IMR-90 (cell line): ENCODE measurements around the gene ITK. TPM values are rescaled to one million over a fixed set of nuclear protein-coding genes. Genes with fewer than 3 reads are reported as not detected.

ENCODE experiments used
- ATAC-seq: fragments of 200-7000 bp; cut with Tn5 transposase; 2 replicates; pipeline ENCODE4 v1.9.1; 2020; ENCODE audit warnings: low read depth, mild to moderate bottlenecking, moderate library complexity
- BruUV-seq: library from RNA; stranded (reverse); fragments of 400-500 nt; replicated peaks from 2 replicates; lab custom pipeline; 2021; lab: Mats Ljungman, UMichigan
- CTCF ChIA-PET: fragments of 300-600 bp; formaldehyde crosslinking; extraction: SDS; loops from one replicate; lab custom pipeline; 2021; ENCODE audit warnings: antibody characterized with exemption; lab: Yijun Ruan, JAX
- POLR2A ChIA-PET: fragments of 300-600 bp; sonication (Branson Sonifier 250); formaldehyde crosslinking; loops from one replicate; lab custom pipeline; 2022; ENCODE audit warnings: antibody characterized with exemption; ENCODE audit not compliant: unreplicated experiment; lab: Charles Lee
- DNase-seq: peaks from one replicate; pipeline ENCODE4 v3.0.0; 2013
- H2AFZ ChIP-seq: replicated peaks from 2 replicates; pipeline ENCODE3; 2013; ENCODE audit warnings: low read length, mild to moderate bottlenecking; ENCODE audit not compliant: poor library complexity
- H2AK5ac ChIP-seq: 2 replicates; pipeline ENCODE4 v1.6.1; 2013; ENCODE audit warnings: low read depth, low read length, inconsistent platforms
- H2AK9ac ChIP-seq: replicated peaks from 2 replicates; pipeline ENCODE3; 2013; ENCODE audit warnings: mild to moderate bottlenecking, low read depth, low read length, moderate library complexity; ENCODE audit not compliant: poor library complexity
- H2BK120ac ChIP-seq: 2 replicates; pipeline ENCODE4 v1.6.1; 2013; ENCODE audit warnings: low read depth, low read length, inconsistent platforms
- H2BK15ac ChIP-seq: 3 replicates; pipeline ENCODE4 v1.6.1; 2013; ENCODE audit warnings: low read depth, low read length, inconsistent platforms
- H2BK20ac ChIP-seq: 2 replicates; pipeline ENCODE4 v1.6.1; 2013; ENCODE audit warnings: low read depth, mild to moderate bottlenecking, inconsistent platforms, low read length, moderate library complexity
- H2BK5ac ChIP-seq: 2 replicates; pipeline ENCODE4 v1.6.1; 2013; ENCODE audit warnings: mild to moderate bottlenecking, low read depth, low read length, inconsistent platforms; ENCODE audit not compliant: poor library complexity, severe bottlenecking
- H3K14ac ChIP-seq: replicated peaks from 2 replicates; pipeline ENCODE4 v1.6.1; 2013; ENCODE audit warnings: low read depth, low read length, inconsistent platforms
- H3K18ac ChIP-seq: 2 replicates; pipeline ENCODE4 v1.6.1; 2013; ENCODE audit warnings: low read depth, low read length, control low read depth
- H3K23ac ChIP-seq: 2 replicates; pipeline ENCODE4 v1.6.1; 2013; ENCODE audit warnings: low read depth, low read length, inconsistent platforms
- H3K27ac ChIP-seq: 2 replicates; pipeline ENCODE4 v1.5.1; 2013; ENCODE audit warnings: mild to moderate bottlenecking, control low read depth, low read length; ENCODE audit not compliant: insufficient read depth
- H3K27me3 ChIP-seq: 2 replicates; pipeline ENCODE4 v1.6.1; 2013; ENCODE audit warnings: low read length; ENCODE audit not compliant: control insufficient read depth, insufficient read depth
- H3K36me3 ChIP-seq: 2 replicates; pipeline ENCODE4 v1.6.1; 2013; ENCODE audit warnings: low read length, mixed read lengths; ENCODE audit not compliant: control insufficient read depth, insufficient read depth
- H3K4ac ChIP-seq: 2 replicates; pipeline ENCODE4 v1.6.1; 2013; ENCODE audit warnings: low read depth, low read length, inconsistent platforms
- H3K4me1 ChIP-seq: 2 replicates; pipeline ENCODE4 v1.6.1; 2013; ENCODE audit warnings: low read length, mixed read lengths; ENCODE audit not compliant: control insufficient read depth, insufficient read depth
- H3K4me2 ChIP-seq: 2 replicates; pipeline ENCODE4 v1.6.1; 2013; ENCODE audit warnings: low read depth, mild to moderate bottlenecking, control low read depth, low read length, moderate library complexity
- H3K4me3 ChIP-seq: 2 replicates; pipeline ENCODE4 v1.5.1; 2013; ENCODE audit warnings: low read depth, mild to moderate bottlenecking, control low read depth, low read length, moderate library complexity; ENCODE audit not compliant: insufficient read depth
- H3K56ac ChIP-seq: 2 replicates; pipeline ENCODE4 v1.6.1; 2013; ENCODE audit warnings: low read length, inconsistent platforms; ENCODE audit not compliant: insufficient read depth; ENCODE audit errors: extremely low read depth
- H3K79me1 ChIP-seq, 2 experiments: 2 replicates each; pipeline ENCODE4 v1.6.1; 2013; ENCODE audit warnings: low read length in 2 of 2, inconsistent platforms in 1 of 2, low read depth in 1 of 2
- H3K9ac ChIP-seq: 2 replicates; pipeline ENCODE4 v1.6.1; 2013; ENCODE audit warnings: low read depth, low read length, control low read depth
- H3K9me1 ChIP-seq: 2 replicates; pipeline ENCODE4 v1.6.1; 2013; ENCODE audit warnings: low read length, inconsistent platforms; ENCODE audit not compliant: insufficient read depth
- H3K9me3 ChIP-seq: 2 replicates; pipeline ENCODE4 v1.6.1; 2013; ENCODE audit warnings: low read length; ENCODE audit not compliant: control insufficient read depth, insufficient read depth
- H4K20me1 ChIP-seq: 2 replicates; pipeline ENCODE4 v1.6.1; 2013; ENCODE audit warnings: low read length, inconsistent platforms; ENCODE audit not compliant: insufficient read depth
- H4K5ac ChIP-seq: 2 replicates; pipeline ENCODE4 v1.6.1; 2013; ENCODE audit warnings: mild to moderate bottlenecking, low read depth, low read length, control low read depth
- H4K8ac ChIP-seq, 2 experiments: 2 replicates each; pipeline ENCODE4 v1.6.1; 2013; ENCODE audit warnings: low read depth in 2 of 2, low read length in 2 of 2, control low read depth in 1 of 2, inconsistent platforms in 1 of 2
- H4K91ac ChIP-seq: 2 replicates; pipeline ENCODE4 v1.6.1; 2013; ENCODE audit warnings: low read depth, low read length, inconsistent platforms; ENCODE audit not compliant: insufficient read depth
- CEBPB ChIP-seq: IDR thresholded peaks from 2 replicates; pipeline ENCODE4 v1.6.1; 2012; ENCODE audit warnings: low read depth, low read length, improper control_type of control experiment
- CTCF ChIP-seq: conservative IDR thresholded peaks from 2 replicates; pipeline ENCODE4 v1.5.1; 2012; ENCODE audit warnings: mild to moderate bottlenecking, low read depth, low read length, improper control_type of control experiment
- MAFK ChIP-seq: IDR thresholded peaks from 2 replicates; pipeline ENCODE4 v1.6.1; 2012; ENCODE audit warnings: low read depth, low read length, improper control_type of control experiment
- MXI1 ChIP-seq: IDR thresholded peaks from 2 replicates; pipeline ENCODE4 v1.6.1; 2012; ENCODE audit warnings: low read depth, mild to moderate bottlenecking, low read length, moderate library complexity, borderline replicate concordance
- NFE2L2 ChIP-seq: fragments of 150-350 bp; IDR thresholded peaks from 2 replicates; pipeline ENCODE4 v1.6.1; 2016; ENCODE audit warnings: low read depth, mild to moderate bottlenecking, low read length
- POLR2A ChIP-seq: IDR thresholded peaks from 2 replicates; pipeline ENCODE4 v1.6.1; 2012; ENCODE audit warnings: mild to moderate bottlenecking, low read depth, low read length
- RAD21 ChIP-seq: IDR thresholded peaks from 2 replicates; pipeline ENCODE4 v1.6.1; 2012; ENCODE audit warnings: low read length, improper control_type of control experiment
- RCOR1 ChIP-seq: IDR thresholded peaks from 2 replicates; pipeline ENCODE4 v1.6.1; 2012; ENCODE audit warnings: mild to moderate bottlenecking, low read length, improper control_type of control experiment; ENCODE audit not compliant: insufficient replicate concordance
- RFX5 ChIP-seq: IDR thresholded peaks from 2 replicates; pipeline ENCODE4 v1.8.0; 2012; ENCODE audit warnings: low read depth, mild to moderate bottlenecking, low read length, moderate library complexity
- WGBS, 2 experiments: methylation state at CpG; one replicate each; pipeline versions ENCODE4 v1.1.5 to v1.1.7; 2013; ENCODE audit warnings: missing lambda C conversion rate in 2 of 2; ENCODE audit not compliant: insufficient read length in 1 of 2; ENCODE audit errors: extremely low coverage in 2 of 2; 5-methylcytosine and 5-hydroxymethylcytosine counted together
- dilution Hi-C: fragments of 300-500 bp; cut with HindIII; formaldehyde crosslinking; loops from one replicate; pipeline ENCODE4 v1.14.3; 2018; ENCODE audit warnings: low sequenced_read_pairs; ENCODE audit not compliant: unreplicated experiment
- in situ Hi-C: fragments of 300-500 bp; cut with MboI; formaldehyde crosslinking; loops from 3 replicates; pipeline ENCODE4 v1.14.3; 2019; ENCODE audit warnings: low sequenced_read_pairs, inconsistent platforms, mixed read lengths
- intact Hi-C: fragments of 100-400 bp; cut with micrococcal nuclease; formaldehyde crosslinking; loops from 2 replicates; pipeline ENCODE4 v1.10.0; 2022
- polyA plus RNA-seq, 3 experiments: library from polyadenylated mRNA; depleted of rRNA; stranded (reverse); fragments of >200 nt; gene quantifications; 2 replicates each; pipeline ENCODE4 v1.2.3, GENCODE V29; 2012; ENCODE audit warnings: low replicate concordance in 1 of 3
- total RNA-seq: library from RNA; depleted of rRNA; stranded (reverse); fragments of >200 nt; gene quantifications from 2 replicates; pipeline ENCODE4 v1.2.3, GENCODE V29; 2012

The ITK gene
- total and polyA plus RNA-seq, 2 of the 4 experiments (the other 2 are of a cell fraction): not detected

GRCh38 chr5:157248821-157249470 lies 68.3 kb downstream of the ITK start:
- Histone ChIP-seq H2AK9ac (no peak overlapping the region), H2BK120ac (no peak overlapping the region), H3K9me1 (no peaks in the 10 kb centered on the region), H3K23ac (no peak overlapping the region), H4K8ac (no peak overlapping the region), H3K4me1 (no peaks in the 10 kb centered on the region; the same call in 1 of the 2 replicates), H2AK5ac (no peak overlapping the region), H4K20me1 (no peaks in the 10 kb centered on the region), H3K4ac (no peak overlapping the region), H2BK5ac (no peak overlapping the region), H3K4me3 (no peak overlapping the region), H4K91ac (no peak overlapping the region), H3K4me2 (no peak overlapping the region), H3K27me3 (peaks cover 2% of the 10 kb centered on the region), H4K5ac (no peak overlapping the region), H3K14ac (no peak overlapping the region), H3K56ac (no peak overlapping the region), H3K9me3 (no peaks in the 10 kb centered on the region), H3K36me3 (no peaks in the 10 kb centered on the region), H3K9ac (no peak overlapping the region), H3K27ac (no peak overlapping the region), H2BK15ac (no peak overlapping the region), H2AFZ (no peak overlapping the region), H3K18ac (no peak overlapping the region), H3K79me1 (no peaks in the 10 kb centered on the region), H2BK20ac (no peak overlapping the region)
- TF ChIP-seq MXI1 (no peak), CTCF (no peak), CEBPB (no peak), RAD21 (no peak), MAFK (no peak), RCOR1 (no peak), NFE2L2 (no peak), RFX5 (no peak), POLR2A (no peak)
- POLR2A ChIA-PET: no interaction called here
- CTCF ChIA-PET: no interaction called here
- no TSS peak for BruUV-seq
- no peak for DNase-seq
- no CpG with 5 or more reads among the region's 11 CpGs for WGBS, 2 experiments
- ATAC-seq: no peak
- dilution Hi-C loops (no loop called here), intact Hi-C loops (no loop called here), in situ Hi-C loops (no loop called here)
